GM23338 (cell line): ENCODE results near the gene CKM.
A peak's percentile ranks its signal among the peaks of the same experiment; 100 is the strongest.

Experiments used
- CREB1 ChIP-seq: fragments of 250-450 bp; sonication (Bioruptor Pico); IDR thresholded peaks from 2 replicates; pipeline ENCODE4 v1.5.0; 2020; ENCODE audit warnings: low read depth, mild to moderate bottlenecking, moderate library complexity
- CTCF ChIP-seq, 2 experiments: fragments of 200-600 bp in 1 of 2; sonication (generic) in 1 of 2; conservative IDR thresholded peaks; 2 replicates each; pipeline versions ENCODE4 v1.5.1 to v1.6.1; 2016 to 2017; ENCODE audit warnings: antibody characterized with exemption in 2 of 2, low read depth in 2 of 2, mild to moderate bottlenecking in 2 of 2, moderate library complexity in 1 of 2
- EZH2 ChIP-seq: fragments of 200-600 bp; sonication (generic); IDR thresholded peaks from one replicate; pipeline ENCODE4 v1.8.0; 2017; ENCODE audit warnings: antibody characterized with exemption, mild to moderate bottlenecking, low read depth; ENCODE audit not compliant: unreplicated experiment
- EZH2phosphoT487 ChIP-seq: fragments of 200-600 bp; sonication (generic); IDR thresholded peaks from one replicate; pipeline ENCODE4 v1.8.1; 2018; ENCODE audit warnings: antibody characterized with exemption; ENCODE audit not compliant: unreplicated experiment
- JUNB ChIP-seq: IDR thresholded peaks from one replicate; pipeline ENCODE4 v1.6.1; 2016; ENCODE audit warnings: antibody characterized with exemption; ENCODE audit not compliant: unreplicated experiment
- NANOG ChIP-seq: IDR thresholded peaks from 2 replicates; pipeline ENCODE4 v1.6.1; 2016; ENCODE audit warnings: antibody characterized with exemption, borderline replicate concordance
- POLR2AphosphoS5 ChIP-seq: IDR thresholded peaks from 2 replicates; pipeline ENCODE4 v1.6.1; 2016; ENCODE audit warnings: antibody characterized with exemption, low read depth
- ZNF462 ChIP-seq: fragments of 250-450 bp; sonication (Bioruptor Pico); IDR thresholded peaks from 2 replicates; pipeline ENCODE4 v1.5.0; 2020; ENCODE audit warnings: mild to moderate bottlenecking, moderate library complexity
- TF ChIP-seq, protein P1 (sequence below): IDR thresholded peaks from one replicate; pipeline ENCODE4 v1.6.1; 2018; ENCODE audit warnings: antibody characterized with exemption; ENCODE audit not compliant: unreplicated experiment

GRCh38 chr19:45370410-45371204 is 47.9 kb upstream of the CKM start, which contains the start of gene ERCC2:
- TF ChIP-seq CTCF (conservative IDR thresholded peaks at IDR 0.05; ENCODE audit: low read depth in 2 of 2) = no peak
- no peak for TF ChIP-seq JUNB
- TF ChIP-seq EZH2phosphoT487 = no peak
- peak; percentile 64 for TF ChIP-seq CREB1 (CRISPR knock-in tag)
- TF ChIP-seq, protein P1, sequence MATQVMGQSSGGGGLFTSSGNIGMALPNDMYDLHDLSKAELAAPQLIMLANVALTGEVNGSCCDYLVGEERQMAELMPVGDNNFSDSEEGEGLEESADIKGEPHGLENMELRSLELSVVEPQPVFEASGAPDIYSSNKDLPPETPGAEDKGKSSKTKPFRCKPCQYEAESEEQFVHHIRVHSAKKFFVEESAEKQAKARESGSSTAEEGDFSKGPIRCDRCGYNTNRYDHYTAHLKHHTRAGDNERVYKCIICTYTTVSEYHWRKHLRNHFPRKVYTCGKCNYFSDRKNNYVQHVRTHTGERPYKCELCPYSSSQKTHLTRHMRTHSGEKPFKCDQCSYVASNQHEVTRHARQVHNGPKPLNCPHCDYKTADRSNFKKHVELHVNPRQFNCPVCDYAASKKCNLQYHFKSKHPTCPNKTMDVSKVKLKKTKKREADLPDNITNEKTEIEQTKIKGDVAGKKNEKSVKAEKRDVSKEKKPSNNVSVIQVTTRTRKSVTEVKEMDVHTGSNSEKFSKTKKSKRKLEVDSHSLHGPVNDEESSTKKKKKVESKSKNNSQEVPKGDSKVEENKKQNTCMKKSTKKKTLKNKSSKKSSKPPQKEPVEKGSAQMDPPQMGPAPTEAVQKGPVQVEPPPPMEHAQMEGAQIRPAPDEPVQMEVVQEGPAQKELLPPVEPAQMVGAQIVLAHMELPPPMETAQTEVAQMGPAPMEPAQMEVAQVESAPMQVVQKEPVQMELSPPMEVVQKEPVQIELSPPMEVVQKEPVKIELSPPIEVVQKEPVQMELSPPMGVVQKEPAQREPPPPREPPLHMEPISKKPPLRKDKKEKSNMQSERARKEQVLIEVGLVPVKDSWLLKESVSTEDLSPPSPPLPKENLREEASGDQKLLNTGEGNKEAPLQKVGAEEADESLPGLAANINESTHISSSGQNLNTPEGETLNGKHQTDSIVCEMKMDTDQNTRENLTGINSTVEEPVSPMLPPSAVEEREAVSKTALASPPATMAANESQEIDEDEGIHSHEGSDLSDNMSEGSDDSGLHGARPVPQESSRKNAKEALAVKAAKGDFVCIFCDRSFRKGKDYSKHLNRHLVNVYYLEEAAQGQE = no peak
- peak; percentile 86 for TF ChIP-seq POLR2AphosphoS5
- no peak for TF ChIP-seq EZH2
- no peak for TF ChIP-seq NANOG
- TF ChIP-seq ZNF462 (CRISPR knock-in tag) = no peak
